ENCODE measurements around the gene PRKD2.

PRKD2 gene

DNA sequence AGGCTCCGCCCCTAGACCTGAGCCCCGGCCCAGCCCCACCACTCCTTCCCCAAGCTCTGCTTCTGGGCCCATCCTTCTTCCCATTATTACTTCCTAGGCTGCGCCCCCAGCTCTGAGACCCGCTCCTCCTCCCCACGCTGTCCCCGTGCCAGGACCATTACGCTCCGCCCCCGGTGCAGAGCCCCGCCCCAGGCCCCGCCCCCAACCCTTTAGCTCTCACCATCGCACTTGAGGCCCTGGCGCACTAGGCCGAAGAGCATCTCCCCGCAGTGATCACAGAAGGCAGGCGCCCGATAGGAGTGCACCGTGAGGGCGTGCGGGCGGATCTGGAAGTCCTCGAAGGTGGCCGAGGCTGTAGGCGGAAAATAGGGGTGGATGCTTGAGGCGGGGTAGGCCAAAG is 6.2 kb downstream of the PRKD2 start:
- Histone ChIP-seq H3K9ac (ENCODE audit: low read length) (no peak overlapping the region), H2AFZ (ENCODE audit: low read depth, low read length) (no peak overlapping the region), H3K9me3 (ENCODE audit: insufficient read depth, low read length) (no peaks in the 10 kb centered on the region), H3K4me3 (ENCODE audit: low read length) (no peak overlapping the region), H3K36me3 (replicated peaks; ENCODE audit: low read depth, low read length) (peaks cover 29% of the 10 kb centered on the region), H4K20me1 (ENCODE audit: insufficient read depth, low read length) (0 out of 2 replicates have a peak, but pooled peaks cover 5% of the 10 kb centered on the region), H3K27ac (ENCODE audit: low read length) (no peak overlapping the region), H3K27me3 (ENCODE audit: low read depth, low read length) (no peaks in the 10 kb centered on the region), H3K79me2 (ENCODE audit: low read length) (peaks cover 13% of the 10 kb centered on the region), H3K4me2 (ENCODE audit: low read length) (no peak overlapping the region), H3K4me1 (ENCODE audit: low read length) (peaks cover 11% of the 10 kb centered on the region)
- TF ChIP-seq EZH2phosphoT487 (IDR thresholded peaks at IDR 0.05; ENCODE audit: low read depth): no peak
- TF ChIP-seq, protein P1, sequence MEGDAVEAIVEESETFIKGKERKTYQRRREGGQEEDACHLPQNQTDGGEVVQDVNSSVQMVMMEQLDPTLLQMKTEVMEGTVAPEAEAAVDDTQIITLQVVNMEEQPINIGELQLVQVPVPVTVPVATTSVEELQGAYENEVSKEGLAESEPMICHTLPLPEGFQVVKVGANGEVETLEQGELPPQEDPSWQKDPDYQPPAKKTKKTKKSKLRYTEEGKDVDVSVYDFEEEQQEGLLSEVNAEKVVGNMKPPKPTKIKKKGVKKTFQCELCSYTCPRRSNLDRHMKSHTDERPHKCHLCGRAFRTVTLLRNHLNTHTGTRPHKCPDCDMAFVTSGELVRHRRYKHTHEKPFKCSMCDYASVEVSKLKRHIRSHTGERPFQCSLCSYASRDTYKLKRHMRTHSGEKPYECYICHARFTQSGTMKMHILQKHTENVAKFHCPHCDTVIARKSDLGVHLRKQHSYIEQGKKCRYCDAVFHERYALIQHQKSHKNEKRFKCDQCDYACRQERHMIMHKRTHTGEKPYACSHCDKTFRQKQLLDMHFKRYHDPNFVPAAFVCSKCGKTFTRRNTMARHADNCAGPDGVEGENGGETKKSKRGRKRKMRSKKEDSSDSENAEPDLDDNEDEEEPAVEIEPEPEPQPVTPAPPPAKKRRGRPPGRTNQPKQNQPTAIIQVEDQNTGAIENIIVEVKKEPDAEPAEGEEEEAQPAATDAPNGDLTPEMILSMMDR (IDR thresholded peaks at IDR 0.05; ENCODE audit: low read depth, low read length): no peak

DNA sequence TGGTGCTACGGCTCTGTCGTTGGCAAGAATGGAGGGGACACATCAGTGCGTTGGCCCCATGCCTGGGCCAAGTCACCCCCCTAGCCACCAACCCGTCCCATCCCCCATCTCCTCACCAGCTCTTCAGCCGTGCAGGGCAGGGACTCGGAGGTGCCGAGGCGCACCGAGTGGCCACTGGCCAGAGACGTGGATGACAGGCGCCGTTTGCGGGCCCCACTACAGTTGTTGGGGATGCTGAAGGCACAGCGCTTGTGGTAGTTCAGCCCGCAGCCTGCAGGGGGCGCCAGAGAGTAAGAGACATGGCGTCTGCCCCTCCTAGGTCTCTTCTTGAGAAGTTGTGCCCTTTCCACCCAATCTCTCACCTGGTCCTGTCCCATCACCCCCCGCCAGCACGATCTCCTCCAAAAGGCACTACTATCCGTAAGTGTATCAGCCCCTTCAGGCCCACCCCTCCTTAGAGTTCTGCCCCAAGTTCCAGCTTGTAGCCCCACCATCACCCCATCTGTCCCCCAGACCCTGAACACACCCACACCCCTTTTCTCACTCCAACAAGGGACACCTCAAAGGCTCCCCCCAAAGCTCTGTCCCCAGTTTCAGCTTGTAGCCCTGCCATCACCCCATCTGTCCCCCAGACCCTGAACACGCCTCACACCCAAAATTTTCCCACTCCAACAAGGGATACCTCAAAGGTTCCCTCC is 12.4 kb downstream of the PRKD2 start:
- no peak overlapping the region for H3K4me2 ChIP-seq (ENCODE audit: low read length)
- H3K4me1 ChIP-seq (ENCODE audit: low read length): no peaks in the 10 kb centered on the region
- no peak overlapping the region for H3K9ac ChIP-seq (ENCODE audit: low read length)
- no peaks in the 10 kb centered on the region for H3K27me3 ChIP-seq (ENCODE audit: low read depth, low read length)
- no peak overlapping the region for H3K27ac ChIP-seq (ENCODE audit: low read length)
- H3K79me2 ChIP-seq (ENCODE audit: low read length): no peaks in the 10 kb centered on the region
- no peaks in the 10 kb centered on the region for H3K9me3 ChIP-seq (ENCODE audit: insufficient read depth, low read length)
- H4K20me1 ChIP-seq (ENCODE audit: insufficient read depth, low read length): peaks cover 10% of the 10 kb centered on the region; the same call in 1 of the 2 replicates
- H2AFZ ChIP-seq (ENCODE audit: low read depth, low read length): no peak overlapping the region
- no peak overlapping the region for H3K4me3 ChIP-seq (ENCODE audit: low read length)
- H3K36me3 ChIP-seq (replicated peaks; ENCODE audit: low read depth, low read length): peaks cover 36% of the 10 kb centered on the region
- TF ChIP-seq EZH2phosphoT487 (IDR thresholded peaks at IDR 0.05; ENCODE audit: low read depth): no peak
- TF ChIP-seq, protein P1 (IDR thresholded peaks at IDR 0.05; ENCODE audit: low read depth, low read length): peak; percentile 97

DNA sequence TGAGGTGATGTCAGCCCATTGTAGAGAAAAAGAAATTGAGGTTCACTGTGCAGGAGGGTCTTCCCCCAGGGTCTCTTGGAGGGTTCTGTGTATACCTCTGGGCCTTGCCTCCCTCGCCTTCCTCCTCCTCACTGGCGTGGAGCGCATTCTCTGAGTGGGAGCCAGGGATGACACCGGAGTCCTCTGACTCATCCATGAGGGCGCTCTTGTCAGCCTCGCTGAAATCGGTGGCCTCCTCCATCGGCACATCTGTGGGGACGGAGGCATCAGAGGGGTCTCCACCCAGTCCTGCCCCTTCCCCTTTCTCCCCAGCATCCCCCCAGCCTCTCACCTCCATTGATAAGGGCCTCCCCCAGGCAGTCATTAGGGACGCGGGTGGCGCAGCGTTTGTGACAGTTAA is 16.2 kb downstream of the PRKD2 start:
- Histone ChIP-seq H3K27ac (ENCODE audit: low read length) (no peak overlapping the region), H3K9ac (ENCODE audit: low read length) (no peak overlapping the region), H3K4me3 (ENCODE audit: low read length) (no peak overlapping the region), H3K79me2 (ENCODE audit: low read length) (no peaks in the 10 kb centered on the region), H3K4me2 (ENCODE audit: low read length) (no peak overlapping the region), H3K9me3 (ENCODE audit: insufficient read depth, low read length) (no peaks in the 10 kb centered on the region), H3K36me3 (replicated peaks; ENCODE audit: low read depth, low read length) (peaks cover 48% of the 10 kb centered on the region), H3K4me1 (ENCODE audit: low read length) (no peaks in the 10 kb centered on the region), H2AFZ (ENCODE audit: low read depth, low read length) (no peak overlapping the region), H3K27me3 (ENCODE audit: low read depth, low read length) (no peaks in the 10 kb centered on the region), H4K20me1 (ENCODE audit: insufficient read depth, low read length) (peaks cover 9% of the 10 kb centered on the region; the same call in 1 of the 2 replicates)
- TF ChIP-seq, protein P1 (IDR thresholded peaks at IDR 0.05; ENCODE audit: low read depth, low read length): no peak
- no peak for TF ChIP-seq EZH2phosphoT487 (IDR thresholded peaks at IDR 0.05; ENCODE audit: low read depth)

DNA sequence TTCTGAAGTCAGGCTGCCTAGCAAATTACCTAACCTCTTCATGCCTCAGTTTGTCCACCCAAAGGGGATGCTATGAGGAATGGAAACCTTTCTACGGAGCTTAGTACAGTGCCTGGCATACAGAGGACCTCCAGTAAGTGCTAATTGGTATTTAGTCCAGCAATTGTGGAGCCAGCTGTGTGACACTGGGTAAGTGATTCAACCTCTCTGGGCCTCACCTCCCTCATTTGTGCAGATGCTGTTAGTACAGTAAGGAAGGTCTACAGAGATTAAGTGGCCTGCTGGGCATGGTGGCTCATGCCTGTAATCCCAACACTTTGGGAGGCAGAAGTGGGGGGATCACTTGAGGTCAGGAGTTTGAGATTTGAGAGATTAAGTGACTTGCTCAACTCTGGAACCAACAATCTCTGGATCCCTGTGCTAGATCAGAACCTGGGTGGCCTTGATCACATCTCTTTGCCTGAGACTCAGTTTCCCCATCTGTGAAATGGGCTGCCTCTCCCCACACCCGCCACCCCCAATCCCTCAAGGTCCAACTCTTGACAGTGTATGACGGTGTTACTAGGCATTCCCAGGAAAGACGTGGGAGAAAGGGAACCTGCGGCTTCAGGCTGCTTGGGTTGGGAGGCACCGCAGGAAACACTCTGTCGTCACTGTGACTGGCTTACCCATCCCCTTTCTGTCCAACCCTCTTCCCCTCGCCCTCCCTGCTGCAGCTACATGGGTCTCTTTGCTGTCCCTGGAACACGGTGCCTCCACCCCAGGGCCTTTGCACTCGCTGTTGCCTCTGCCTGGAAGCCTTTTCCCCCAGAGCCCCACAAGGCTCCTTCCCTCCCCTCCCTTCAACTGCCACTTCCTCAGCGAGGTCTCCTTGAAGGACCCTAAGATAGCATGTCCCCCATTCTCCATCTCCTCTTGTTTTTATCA is 18.3 kb downstream of the PRKD2 start:
- H3K9ac ChIP-seq (ENCODE audit: low read length): no peak overlapping the region
- H3K9me3 ChIP-seq (ENCODE audit: insufficient read depth, low read length): no peaks in the 10 kb centered on the region
- no peak overlapping the region for H3K27ac ChIP-seq (ENCODE audit: low read length)
- H3K4me3 ChIP-seq (ENCODE audit: low read length): no peak overlapping the region
- H3K27me3 ChIP-seq (ENCODE audit: low read depth, low read length): no peaks in the 10 kb centered on the region
- no peaks in the 10 kb centered on the region for H3K79me2 ChIP-seq (ENCODE audit: low read length)
- no peak overlapping the region for H3K4me2 ChIP-seq (ENCODE audit: low read length)
- TF ChIP-seq, protein P1 (IDR thresholded peaks at IDR 0.05; ENCODE audit: low read depth, low read length): no peak
- no peak for TF ChIP-seq EZH2phosphoT487 (IDR thresholded peaks at IDR 0.05; ENCODE audit: low read depth)
- no peaks in the 10 kb centered on the region for H3K4me1 ChIP-seq (ENCODE audit: low read length)
- H2AFZ ChIP-seq (ENCODE audit: low read depth, low read length): no peak overlapping the region
- peaks cover 45% of the 10 kb centered on the region for H3K36me3 ChIP-seq (replicated peaks; ENCODE audit: low read depth, low read length)
- 0 out of 2 replicates have a peak, but pooled peaks cover 4% of the 10 kb centered on the region for H4K20me1 ChIP-seq (ENCODE audit: insufficient read depth, low read length)

Data from OCI-LY3 (cell line).